HG02571 (cell line): Measurements from ENCODE around the gene NBEAL2.
"Not testable (repeated sequence)": the region's sequence is repeated elsewhere in the genome, so short reads cannot be mapped to it uniquely, and the experiment has no call there.

Experiments
- ATAC-seq: cut with Tn5 transposase; IDR thresholded peaks from one replicate; pipeline ENCODE4 v1.9.1; 2021; ENCODE audit warnings: mild to moderate bottlenecking, moderate library complexity; ENCODE audit not compliant: unreplicated experiment

NBEAL2 gene

GRCh38 chr3:47034868-47035489, 55.5 kb downstream of the NBEAL2 start:
- no peak for ATAC-seq

- no peak for ATAC-seq
These were observed 56.2 kb downstream of the NBEAL2 start for GRCh38 chr3:47035645-47036044.

- ATAC-seq: no peak
These were observed 56.7 kb downstream of the NBEAL2 start for GRCh38 chr3:47036145-47036544.

GRCh38 chr3:47037302-47037701, 57.8 kb downstream of the NBEAL2 start:
- ATAC-seq: not testable (repeated sequence)

- no peak for ATAC-seq
These were observed 61.6 kb downstream of the NBEAL2 start for GRCh38 chr3:47041114-47041513.

- ATAC-seq: no peak
These were observed 62.8 kb downstream of the NBEAL2 start for GRCh38 chr3:47042231-47042791.

- ATAC-seq: no peak
These were observed 67.6 kb downstream of the NBEAL2 start for GRCh38 chr3:47047069-47047468.

- no peak for ATAC-seq
These were observed 68.2 kb downstream of the NBEAL2 start for GRCh38 chr3:47047673-47048072.

- ATAC-seq: no peak
These were observed 74.9 kb downstream of the NBEAL2 start for GRCh38 chr3:47054412-47054811.

- ATAC-seq: no peak
These were observed 77.2 kb downstream of the NBEAL2 start for GRCh38 chr3:47056705-47057104.

- ATAC-seq: no peak
These were observed 77.8 kb downstream of the NBEAL2 start for GRCh38 chr3:47057212-47057671.
